GM12891 (cell line): Measurements from ENCODE around the gene ARV1.

ENCODE experiments used
- POLR2A ChIP-seq: IDR thresholded peaks from 2 replicates; pipeline ENCODE4 v1.6.1; 2011; ENCODE audit warnings: low read depth, low read length, control low read depth
- TAF1 ChIP-seq: IDR thresholded peaks from 2 replicates; pipeline ENCODE4 v1.6.1; 2011; ENCODE audit warnings: low read depth, low read length, control low read depth

DNA sequence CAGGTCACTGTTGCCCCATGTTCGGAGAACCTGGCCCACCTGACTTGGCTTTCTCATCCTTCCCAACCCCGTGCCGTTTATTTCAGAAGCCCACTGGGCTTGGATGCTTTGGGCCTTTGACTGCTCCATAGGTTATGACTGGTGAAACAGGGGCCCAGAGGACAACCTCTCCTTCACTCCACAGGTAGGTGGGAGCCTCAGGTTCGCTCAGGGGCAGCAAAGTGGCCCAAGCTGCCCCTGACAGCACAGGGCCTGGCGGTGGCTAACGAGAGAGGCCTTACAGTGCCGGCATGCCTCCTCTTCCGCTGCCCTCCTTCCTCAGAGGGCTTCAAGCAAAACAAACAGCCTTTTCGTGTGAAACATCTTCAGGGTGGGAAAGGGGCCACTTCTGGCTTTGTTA is 44.3 kb downstream of the ARV1 start:
- TF ChIP-seq TAF1 (no peak), POLR2A (no peak)
